Astrocyte of the cerebellum (primary cell): ENCODE measurements around the gene COG8.

Experiments
- DNase-seq: peaks from one replicate; pipeline ENCODE4 v3.0.0-alpha.2; 2011; ENCODE audit warnings: low read depth
- H3K4me3 ChIP-seq: 2 replicates; pipeline ENCODE4 v1.5.1; 2011; ENCODE audit warnings: mild to moderate bottlenecking, low read depth, low read length, moderate library complexity
- CTCF ChIP-seq: IDR thresholded peaks from 2 replicates; pipeline ENCODE4 v1.5.1; 2012; ENCODE audit warnings: low read length, low read depth, moderate library complexity, mild to moderate bottlenecking; ENCODE audit errors: missing control alignments
- in situ Hi-C: cut with HindIII; loops from 2 replicates; pipeline ENCODE4 v1.10.0; 2017; ENCODE audit warnings: low sequenced_read_pairs

The COG8 gene

GRCh38 chr16:69325784-69326171, 13.6 kb downstream of the COG8 start:
- no peak for TF ChIP-seq CTCF
- H3K4me3 ChIP-seq: no peak overlapping the region
- in situ Hi-C loops: no loop called here
- no peak for DNase-seq

- H3K4me3 ChIP-seq: no peak overlapping the region
- DNase-seq: no peak
- TF ChIP-seq CTCF: no peak
- in situ Hi-C loops: no loop called here
Measured at GRCh38 chr16:69324585-69325253, 14.6 kb downstream of the COG8 start.

- H3K4me3 ChIP-seq: no peak overlapping the region
- DNase-seq: no peak
- in situ Hi-C loops: no loop called here
- no peak for TF ChIP-seq CTCF
Measured at GRCh38 chr16:69324013-69324531, 15.3 kb downstream of the COG8 start.

- no peak for TF ChIP-seq CTCF
- no peak overlapping the region for H3K4me3 ChIP-seq
- in situ Hi-C loops: no loop called here
- no peak for DNase-seq
Measured at GRCh38 chr16:69323415-69323814, 15.9 kb downstream of the COG8 start.

GRCh38 chr16:69322343-69322742, 17.0 kb downstream of the COG8 start:
- in situ Hi-C loops: no loop called here
- no peak for DNase-seq
- H3K4me3 ChIP-seq: no peak overlapping the region
- no peak for TF ChIP-seq CTCF

GRCh38 chr16:69321080-69321479, 18.3 kb downstream of the COG8 start:
- in situ Hi-C loops: no loop called here
- no peak for DNase-seq
- TF ChIP-seq CTCF: no peak
- H3K4me3 ChIP-seq: no peak overlapping the region
